ENCODE results near the gene BNC2.
"Not testable (repeated sequence)": the region's sequence is repeated elsewhere in the genome, so short reads cannot be mapped to it uniquely, and the experiment has no call there.

The BNC2 gene

DNA sequence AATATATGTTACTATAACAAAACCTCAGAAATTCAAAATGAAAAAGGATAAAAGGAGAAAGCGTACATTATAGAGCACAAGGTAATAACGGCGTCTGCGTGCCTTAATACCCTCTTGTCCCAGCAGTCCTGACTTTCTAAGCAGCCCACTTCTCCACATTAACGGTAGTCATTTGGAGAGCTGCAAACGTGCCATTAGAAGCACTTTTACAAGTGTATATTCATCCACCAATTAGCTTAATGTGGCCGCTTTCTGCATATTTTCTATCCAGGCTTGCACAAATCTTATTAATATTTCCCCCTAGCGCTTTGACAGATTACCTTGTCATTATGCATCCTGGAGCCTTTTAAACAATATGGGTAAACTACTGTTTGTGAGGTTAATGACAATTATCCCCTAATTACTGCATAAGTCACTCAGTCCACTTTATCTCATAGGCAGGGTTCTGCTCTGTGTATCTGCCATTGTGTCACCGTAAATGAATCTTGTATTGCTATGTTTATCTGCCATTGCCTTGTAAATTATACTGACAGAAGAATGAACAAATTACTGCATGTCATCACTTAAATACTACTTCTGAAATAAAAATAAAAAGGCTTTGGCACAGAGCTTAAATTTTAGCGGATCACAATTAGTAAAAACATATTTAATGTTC is 421.3 kb downstream of the BNC2 start:
- Mint-ChIP-seq H3K27ac (no peak overlapping the region), H3K4me1 (ENCODE audit: low read depth) (no peaks in the 10 kb centered on the region), H3K4me3 (no peak overlapping the region), H3K9me3 (no peaks in the 10 kb centered on the region), H3K27me3 (ENCODE audit: low read depth) (no peaks in the 10 kb centered on the region), H3K36me3 (ENCODE audit: low read depth) (no peaks in the 10 kb centered on the region)

DNA sequence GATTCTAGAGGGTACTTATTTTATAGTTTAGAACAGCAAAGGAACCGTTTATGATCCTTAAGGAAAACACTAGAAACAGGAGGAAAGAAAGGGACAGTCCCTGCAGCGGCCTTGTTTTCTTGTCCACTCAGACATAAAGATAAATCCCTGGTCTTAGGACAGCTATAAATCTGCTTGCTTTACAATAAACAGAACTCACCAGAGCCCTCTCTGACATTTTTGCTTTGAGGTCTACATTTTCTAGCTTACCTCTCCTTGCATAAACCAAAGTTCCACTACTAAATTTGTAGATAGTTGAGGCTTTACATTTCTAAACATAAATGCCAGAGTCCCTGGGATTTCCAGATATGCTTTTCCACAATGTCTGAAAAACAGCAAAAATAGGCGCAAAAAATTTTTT is 422.5 kb downstream of the BNC2 start:
- Mint-ChIP-seq H3K36me3 (ENCODE audit: low read depth) (no peaks in the 10 kb centered on the region), H3K4me3 (no peak overlapping the region), H3K27me3 (ENCODE audit: low read depth) (no peaks in the 10 kb centered on the region), H3K9me3 (no peaks in the 10 kb centered on the region), H3K27ac (no peak overlapping the region), H3K4me1 (ENCODE audit: low read depth) (no peaks in the 10 kb centered on the region)

DNA sequence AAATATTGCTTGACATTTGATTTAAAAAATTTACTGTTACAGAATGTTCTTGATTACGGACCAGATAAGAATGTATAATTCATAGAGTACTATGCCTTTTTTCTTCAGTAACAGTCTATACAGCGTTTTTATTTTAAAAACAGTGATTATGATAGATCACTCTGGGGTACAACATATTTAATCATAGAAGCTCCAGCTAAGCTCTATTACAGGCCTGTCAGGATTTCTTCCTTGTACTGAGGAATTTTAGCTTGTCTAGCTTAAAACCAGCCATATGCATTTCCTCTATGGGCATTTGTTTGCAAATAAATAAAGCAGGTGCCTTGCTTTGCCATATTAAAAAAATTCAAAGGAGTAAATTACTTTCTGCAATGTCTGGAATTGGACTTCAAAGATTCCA is 423.8 kb downstream of the BNC2 start:
- Mint-ChIP-seq H3K4me1 (ENCODE audit: low read depth) (no peaks in the 10 kb centered on the region), H3K27ac (no peak overlapping the region), H3K27me3 (ENCODE audit: low read depth) (no peaks in the 10 kb centered on the region), H3K36me3 (ENCODE audit: low read depth) (no peaks in the 10 kb centered on the region), H3K9me3 (no peaks in the 10 kb centered on the region), H3K4me3 (no peak overlapping the region)

DNA sequence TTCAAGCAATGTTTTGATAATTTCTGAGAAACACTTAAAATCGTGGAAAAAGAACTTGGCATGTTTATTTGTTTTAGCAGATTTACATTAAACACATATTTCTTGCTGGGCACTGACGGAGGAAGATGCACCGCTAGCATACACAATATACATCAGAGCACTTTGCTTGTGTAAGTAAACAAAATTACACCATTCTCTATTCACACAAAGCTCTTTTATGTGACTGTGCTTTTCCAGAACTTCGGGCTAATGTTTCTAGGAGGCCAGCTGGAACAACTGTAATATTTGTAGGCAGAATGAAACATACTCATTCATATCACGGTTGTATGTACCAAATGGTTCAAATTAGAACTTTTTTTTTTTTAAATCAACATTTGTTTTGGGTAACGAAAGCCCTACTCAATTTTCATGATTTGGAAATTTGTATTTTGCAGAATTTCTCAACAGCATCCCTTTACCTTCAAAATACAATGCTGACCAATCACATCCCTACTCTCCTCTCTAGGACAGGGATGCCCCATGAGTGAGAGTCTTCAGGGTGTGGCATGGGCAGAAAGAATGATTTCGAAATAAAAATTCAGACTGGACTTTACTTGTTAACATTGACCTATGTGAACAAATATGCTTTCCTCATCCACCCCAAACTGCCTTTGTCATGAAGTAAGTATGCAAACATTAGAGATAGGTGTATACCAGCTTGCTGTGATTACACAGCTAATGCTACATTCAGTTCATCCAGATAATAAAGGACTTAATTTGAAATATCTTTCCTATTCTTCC is 425.1 kb downstream of the BNC2 start:
- Mint-ChIP-seq H3K27ac (no peak overlapping the region), H3K4me3 (no peak overlapping the region), H3K27me3 (ENCODE audit: low read depth) (no peaks in the 10 kb centered on the region), H3K36me3 (ENCODE audit: low read depth) (no peaks in the 10 kb centered on the region), H3K4me1 (ENCODE audit: low read depth) (no peaks in the 10 kb centered on the region), H3K9me3 (peaks cover 4% of the 10 kb centered on the region)

DNA sequence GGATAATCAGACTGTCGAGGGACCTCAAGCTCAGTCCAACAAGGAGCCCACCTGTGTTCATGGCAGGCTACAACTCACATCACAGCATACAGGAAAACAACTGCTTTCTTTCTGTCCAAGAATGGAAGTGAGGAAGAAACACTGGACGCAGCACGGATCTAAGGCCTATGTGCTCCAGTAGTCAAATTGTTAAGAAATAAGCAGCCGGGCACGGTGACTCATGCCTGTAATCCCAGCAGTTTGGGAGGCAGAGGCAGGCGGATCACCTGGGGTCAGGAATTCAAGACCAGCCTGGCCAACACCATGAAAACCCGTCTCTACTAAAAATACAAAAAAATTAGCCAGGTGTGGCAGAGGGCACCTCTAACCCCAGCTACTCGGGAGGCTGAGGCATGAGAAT is 427.8 kb downstream of the BNC2 start:
- Mint-ChIP-seq H3K27ac (no peak overlapping the region), H3K36me3 (ENCODE audit: low read depth) (no peaks in the 10 kb centered on the region), H3K4me1 (ENCODE audit: low read depth) (no peaks in the 10 kb centered on the region), H3K27me3 (ENCODE audit: low read depth) (no peaks in the 10 kb centered on the region), H3K4me3 (no peak overlapping the region), H3K9me3 (peaks cover 8% of the 10 kb centered on the region)

DNA sequence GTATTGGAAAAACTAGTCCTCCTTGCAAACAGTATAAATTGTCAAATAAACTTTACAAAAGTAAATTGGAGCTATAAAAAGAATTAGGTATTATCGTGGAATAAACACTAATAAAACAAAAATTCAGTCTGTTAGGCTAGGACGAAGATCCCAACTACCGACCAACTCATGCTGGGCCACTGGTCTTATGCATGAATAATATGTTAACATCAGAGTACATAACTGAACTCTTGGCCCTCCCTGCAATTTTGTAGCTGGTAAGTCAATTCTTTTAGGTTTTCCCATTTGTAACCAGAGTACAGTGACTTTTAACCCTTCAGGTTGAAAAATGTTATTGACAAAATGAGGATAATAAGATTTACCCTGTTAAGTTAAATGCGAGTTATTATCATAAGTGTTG is 428.7 kb downstream of the BNC2 start:
- H3K27ac Mint-ChIP-seq: no peak overlapping the region
- no peaks in the 10 kb centered on the region for H3K4me1 Mint-ChIP-seq (ENCODE audit: low read depth)
- no peaks in the 10 kb centered on the region for H3K36me3 Mint-ChIP-seq (ENCODE audit: low read depth)
- no peaks in the 10 kb centered on the region for H3K27me3 Mint-ChIP-seq (ENCODE audit: low read depth)
- no peak overlapping the region for H3K4me3 Mint-ChIP-seq
- peaks cover 11% of the 10 kb centered on the region for H3K9me3 Mint-ChIP-seq

DNA sequence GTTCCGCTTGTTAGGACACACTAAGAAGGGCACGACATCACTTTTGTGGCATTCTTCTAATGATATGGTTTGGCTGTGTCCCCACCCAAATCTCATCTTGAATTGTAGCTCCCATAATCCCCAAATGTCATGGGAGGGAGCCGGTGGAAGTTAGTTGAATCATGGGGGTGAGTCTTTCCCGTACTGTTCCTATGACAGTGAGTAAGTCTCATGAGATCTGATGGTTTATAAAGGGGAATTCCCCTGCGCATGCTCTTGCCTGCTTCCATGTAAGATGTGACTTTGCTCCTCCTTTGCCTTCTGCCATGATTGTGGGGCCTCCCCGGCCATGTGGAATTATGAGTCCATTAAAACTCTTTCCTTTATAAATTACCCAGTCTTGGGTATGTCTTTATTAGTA is 431.6 kb downstream of the BNC2 start:
- not testable (repeated sequence) for H3K27me3 Mint-ChIP-seq (ENCODE audit: low read depth); H3K36me3 Mint-ChIP-seq (ENCODE audit: low read depth); H3K27ac Mint-ChIP-seq; H3K4me1 Mint-ChIP-seq (ENCODE audit: low read depth); H3K4me3 Mint-ChIP-seq
- peaks cover 20% of the 10 kb centered on the region for H3K9me3 Mint-ChIP-seq

DNA sequence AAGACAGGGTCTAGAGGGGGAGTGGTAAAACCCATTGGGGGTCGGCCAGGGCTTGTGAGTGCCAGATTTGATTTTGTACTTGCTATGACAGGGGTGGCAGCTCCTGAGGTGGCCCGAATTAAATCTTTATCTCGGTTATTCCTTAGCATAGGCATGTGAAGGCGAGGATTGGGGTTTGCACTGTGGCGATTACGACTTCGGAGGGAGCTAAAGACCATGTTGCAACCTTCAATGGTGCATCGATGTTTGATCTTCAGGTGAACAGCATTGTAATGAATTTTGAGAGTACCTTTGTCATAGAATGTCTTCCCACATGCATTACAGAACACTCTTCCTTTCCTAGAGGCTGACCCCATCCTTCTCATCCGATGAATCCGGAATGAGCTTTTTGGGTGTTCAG is 433.9 kb downstream of the BNC2 start:
- H3K27me3 Mint-ChIP-seq (ENCODE audit: low read depth): no peaks in the 10 kb centered on the region
- no peak overlapping the region for H3K27ac Mint-ChIP-seq
- H3K9me3 Mint-ChIP-seq: peaks cover 20% of the 10 kb centered on the region
- no peaks in the 10 kb centered on the region for H3K36me3 Mint-ChIP-seq (ENCODE audit: low read depth)
- H3K4me1 Mint-ChIP-seq (ENCODE audit: low read depth): no peaks in the 10 kb centered on the region
- H3K4me3 Mint-ChIP-seq: no peak overlapping the region

DNA sequence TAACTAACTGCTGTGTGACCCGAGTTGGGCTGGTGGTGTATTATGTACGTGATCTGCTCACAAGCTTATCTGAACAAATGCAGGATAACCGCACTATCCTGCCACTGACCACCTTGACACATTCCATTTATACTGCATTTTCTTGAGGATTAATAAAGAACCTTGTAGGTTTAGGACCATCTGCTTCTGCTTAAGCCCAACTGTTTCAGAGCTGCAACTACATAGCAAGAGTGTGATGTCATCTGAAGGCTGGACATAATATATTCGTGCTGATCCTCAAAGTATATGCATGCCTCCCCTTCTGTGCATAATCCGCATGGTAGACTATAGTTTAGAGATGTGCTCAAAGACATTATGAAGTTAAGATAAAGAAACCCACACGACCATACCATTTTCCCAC is 435.9 kb downstream of the BNC2 start:
- no peaks in the 10 kb centered on the region for H3K27me3 Mint-ChIP-seq (ENCODE audit: low read depth)
- no peak overlapping the region for H3K27ac Mint-ChIP-seq

DNA sequence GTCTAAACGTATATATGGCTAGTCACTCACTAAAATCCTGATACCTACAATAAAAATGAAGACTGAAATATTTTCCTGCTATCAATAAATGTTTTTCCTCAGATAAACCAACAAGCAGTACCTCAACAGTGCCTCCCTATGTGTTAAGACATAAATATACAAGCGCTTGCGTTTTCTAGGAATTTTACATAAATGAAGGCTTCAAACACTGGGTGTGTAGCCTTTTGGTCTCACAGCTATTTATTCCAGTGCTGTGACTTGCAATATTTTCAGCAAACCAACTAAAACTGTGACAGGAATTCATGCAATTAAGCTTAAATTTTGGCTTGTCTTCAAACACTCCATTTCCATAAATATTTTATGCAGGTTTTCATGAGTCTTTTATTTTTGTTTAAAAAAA is 437.0 kb downstream of the BNC2 start:
- Mint-ChIP-seq H3K36me3 (ENCODE audit: low read depth) (no peaks in the 10 kb centered on the region), H3K4me1 (ENCODE audit: low read depth) (no peaks in the 10 kb centered on the region), H3K9me3 (peaks cover 12% of the 10 kb centered on the region), H3K4me3 (no peak overlapping the region), H3K27ac (no peak overlapping the region), H3K27me3 (ENCODE audit: low read depth) (no peaks in the 10 kb centered on the region)

More for the DNA sequence above, 435.9 kb downstream of the BNC2 start:
- Mint-ChIP-seq H3K36me3 (ENCODE audit: low read depth) (no peaks in the 10 kb centered on the region), H3K4me3 (no peak overlapping the region), H3K4me1 (ENCODE audit: low read depth) (no peaks in the 10 kb centered on the region), H3K9me3 (peaks cover 16% of the 10 kb centered on the region)

DNA sequence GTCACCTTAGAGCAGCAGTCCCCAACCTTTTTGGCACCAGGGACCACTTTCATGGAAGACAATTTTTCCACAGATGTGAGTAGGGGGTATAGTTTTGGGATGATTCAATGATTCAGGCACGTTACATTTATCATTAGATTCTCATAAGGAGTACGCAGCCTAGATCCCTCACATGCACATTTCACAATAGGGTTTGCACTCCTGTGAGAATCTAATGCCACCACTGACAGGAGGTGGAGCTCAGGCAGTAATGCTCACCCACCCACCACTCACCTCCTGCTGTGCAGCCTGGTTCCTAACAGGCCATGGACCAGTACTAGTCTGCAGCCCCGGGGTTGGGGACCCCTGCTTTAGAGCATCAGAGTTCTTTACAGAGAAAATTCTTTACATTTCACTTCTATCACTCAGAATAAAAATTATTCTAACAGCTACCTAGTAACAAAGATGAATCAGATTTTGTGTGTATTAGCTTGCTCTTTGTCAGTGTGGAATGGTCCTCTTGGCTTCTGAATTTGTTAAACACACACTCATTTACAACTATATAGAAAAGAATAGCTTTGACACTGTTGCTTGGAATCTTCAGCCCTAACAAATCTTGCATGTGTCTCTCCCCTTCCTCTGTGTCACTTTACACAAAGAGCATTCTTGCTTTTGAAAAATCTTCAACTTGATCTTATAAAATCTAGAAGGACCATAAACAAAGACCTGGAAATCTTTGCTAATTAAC is 438.6 kb downstream of the BNC2 start:
- Mint-ChIP-seq H3K27me3 (ENCODE audit: low read depth) (no peaks in the 10 kb centered on the region), H3K27ac (no peak overlapping the region), H3K36me3 (ENCODE audit: low read depth) (no peaks in the 10 kb centered on the region), H3K9me3 (peaks cover 9% of the 10 kb centered on the region), H3K4me1 (ENCODE audit: low read depth) (no peaks in the 10 kb centered on the region), H3K4me3 (no peak overlapping the region)

DNA sequence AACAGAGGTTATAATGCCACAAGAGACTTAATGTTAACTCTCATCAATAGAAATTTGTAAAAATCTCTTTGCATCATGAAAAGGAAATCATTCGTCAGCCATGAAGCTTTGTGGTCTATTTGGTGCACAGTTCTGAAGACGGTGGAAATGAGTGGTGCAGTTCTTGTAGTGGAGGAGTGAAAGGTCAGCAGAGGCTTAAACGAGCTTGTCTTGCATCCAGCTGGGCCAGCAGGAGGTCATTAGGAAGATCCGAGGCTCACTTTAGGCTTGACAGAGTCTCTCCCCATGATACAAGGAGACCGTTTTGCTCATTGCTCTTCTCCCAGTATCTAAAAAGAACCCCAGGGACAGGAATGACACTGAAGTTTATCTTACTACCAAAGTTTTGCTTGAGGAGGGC is 440.8 kb downstream of the BNC2 start:
- no peaks in the 10 kb centered on the region for H3K27me3 Mint-ChIP-seq (ENCODE audit: low read depth)
- no peaks in the 10 kb centered on the region for H3K4me1 Mint-ChIP-seq (ENCODE audit: low read depth)
- H3K9me3 Mint-ChIP-seq: no peaks in the 10 kb centered on the region
- no peak overlapping the region for H3K27ac Mint-ChIP-seq
- H3K36me3 Mint-ChIP-seq (ENCODE audit: low read depth): no peaks in the 10 kb centered on the region
- no peak overlapping the region for H3K4me3 Mint-ChIP-seq

DNA sequence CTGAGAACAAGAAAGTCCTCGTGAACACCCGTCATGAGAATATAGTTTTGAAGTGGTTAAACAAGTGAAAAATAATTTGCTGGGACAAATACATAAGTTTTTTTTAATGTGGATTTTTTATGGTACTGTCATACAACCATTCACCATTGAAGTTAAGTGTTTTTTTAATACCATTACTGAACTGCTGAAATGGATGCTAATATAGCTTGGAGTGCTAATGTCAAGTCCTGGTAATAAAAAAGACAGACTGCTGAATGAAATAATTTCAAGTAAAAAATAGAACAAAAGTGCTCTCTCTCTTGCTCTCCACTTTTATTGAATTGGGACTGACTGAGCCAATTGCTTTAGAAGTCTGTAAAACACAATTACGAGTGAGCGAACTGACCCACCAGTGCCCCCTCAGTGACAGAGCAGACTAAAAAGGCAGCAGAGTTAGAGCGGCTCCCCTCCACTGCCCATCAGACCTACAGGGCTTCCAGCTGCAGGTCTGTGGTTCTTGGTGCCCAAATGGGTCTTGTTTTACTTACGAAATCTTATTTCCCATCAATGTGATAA is 442.5 kb downstream of the BNC2 start:
- H3K4me1 Mint-ChIP-seq (ENCODE audit: low read depth): no peaks in the 10 kb centered on the region
- no peaks in the 10 kb centered on the region for H3K9me3 Mint-ChIP-seq
- H3K4me3 Mint-ChIP-seq: no peak overlapping the region
- H3K27ac Mint-ChIP-seq: no peak overlapping the region
- H3K36me3 Mint-ChIP-seq (ENCODE audit: low read depth): no peaks in the 10 kb centered on the region
- no peaks in the 10 kb centered on the region for H3K27me3 Mint-ChIP-seq (ENCODE audit: low read depth)

DNA sequence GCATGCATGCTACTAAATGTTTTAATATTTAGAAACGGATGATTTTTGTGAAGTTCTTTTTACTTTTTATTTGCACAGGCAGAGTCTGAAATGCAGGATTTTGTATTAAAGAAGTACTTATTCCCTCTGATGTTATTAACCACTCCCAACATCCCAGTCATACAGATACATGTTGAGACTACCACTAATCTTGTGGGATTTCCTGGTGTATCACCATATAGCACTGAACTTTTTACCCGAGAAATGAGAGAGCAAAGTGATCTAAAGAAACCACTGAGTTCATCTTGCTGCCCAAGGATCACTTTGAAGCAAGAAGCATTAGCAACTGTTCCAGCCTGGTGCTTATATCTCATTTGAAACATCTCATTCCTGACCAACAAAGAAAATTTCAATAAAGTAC is 443.8 kb downstream of the BNC2 start:
- no peaks in the 10 kb centered on the region for H3K4me1 Mint-ChIP-seq (ENCODE audit: low read depth)
- no peaks in the 10 kb centered on the region for H3K36me3 Mint-ChIP-seq (ENCODE audit: low read depth)
- H3K9me3 Mint-ChIP-seq: no peaks in the 10 kb centered on the region
- H3K27me3 Mint-ChIP-seq (ENCODE audit: low read depth): no peaks in the 10 kb centered on the region
- H3K4me3 Mint-ChIP-seq: no peak overlapping the region
- no peak overlapping the region for H3K27ac Mint-ChIP-seq
